Left renal cortex interstitium (tissue), 4 donors: ENCODE data around the gene PMIS2. TPM values are rescaled to one million over a fixed set of nuclear protein-coding genes. Genes with fewer than 3 reads are reported as not detected.
A peak's percentile ranks its signal among the peaks of the same experiment; 100 is the strongest.

ENCODE experiments used
- DNase-seq, 4 donors: peaks; one replicate each; pipeline ENCODE4 v3.0.0-alpha.2; 2013; ENCODE audit warnings: low read depth in 4 of 4, low spot score in 2 of 4, missing footprints in 1 of 4
- polyA plus RNA-seq, 4 donors: library from polyadenylated mRNA; unstranded; fragments of 120-200 nt; gene quantifications; one replicate each; pipeline ENCODE4 v1.2.1, GENCODE V29; 2013; ENCODE audit not compliant: insufficient read length in 4 of 4

Gene PMIS2
- polyA plus RNA-seq, 4 donors: not detected

DNA sequence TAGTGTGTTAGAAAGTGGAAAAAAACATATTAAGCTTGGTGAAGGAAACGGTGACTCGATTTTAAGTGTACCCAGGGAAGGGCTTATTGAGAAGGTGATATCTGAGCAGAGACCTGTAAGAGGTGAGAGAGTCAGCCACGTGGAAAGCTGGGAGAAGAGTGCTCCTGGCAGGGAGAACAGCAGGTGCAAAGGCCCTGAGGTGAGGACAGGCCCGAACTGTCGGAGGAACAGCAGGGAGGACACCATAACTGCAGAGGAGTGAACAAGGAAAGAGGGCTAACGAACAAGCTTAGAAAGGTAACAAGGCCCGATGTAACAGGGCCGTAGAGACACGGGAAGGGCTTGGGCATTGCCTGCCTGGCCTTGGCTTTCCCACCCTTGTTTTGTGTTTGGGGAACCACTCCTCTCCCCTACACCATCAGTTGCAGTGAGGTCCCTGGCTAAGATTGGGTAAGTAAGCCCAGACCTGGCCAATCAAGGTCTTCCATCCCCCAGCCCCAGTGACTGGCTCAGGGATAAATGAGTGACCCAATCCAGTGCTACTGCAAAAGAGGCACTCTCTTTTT lies 29.9 kb upstream of the PMIS2 start:
- DNase-seq: no peak

DNA sequence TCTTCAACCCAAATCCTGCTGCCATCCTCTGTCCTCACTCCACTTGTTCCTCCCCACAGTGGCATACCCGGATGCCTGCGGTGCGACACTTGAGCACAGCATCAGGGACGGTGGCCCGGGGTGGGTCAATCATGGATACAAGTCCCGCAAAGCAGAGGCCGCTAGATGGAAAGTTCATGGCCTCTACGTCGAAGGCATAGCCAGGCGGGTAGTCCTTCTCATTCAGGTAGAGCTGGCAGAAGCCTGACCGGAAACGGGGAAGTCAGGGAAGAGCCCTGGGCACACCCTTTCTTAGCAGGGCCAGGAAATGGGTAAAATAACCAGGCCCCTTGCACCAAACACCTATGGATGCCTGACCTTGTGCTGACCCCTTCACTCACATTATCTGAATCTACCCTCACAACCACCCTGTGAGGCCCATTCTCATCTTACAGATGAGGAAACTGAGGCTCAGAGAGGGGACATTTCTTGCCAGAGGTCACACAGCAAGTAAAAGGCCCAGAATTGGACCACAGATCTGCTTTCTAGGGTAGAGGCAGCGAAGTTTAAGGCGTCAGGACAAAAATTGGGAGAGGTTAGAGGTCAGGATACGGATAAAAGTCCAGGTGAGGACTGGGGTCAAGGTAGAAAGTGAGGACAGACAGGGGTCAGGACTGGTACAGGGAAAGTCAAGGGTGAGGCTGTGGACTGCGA lies 29.0 kb upstream of the PMIS2 start:
- no peak for DNase-seq

DNA sequence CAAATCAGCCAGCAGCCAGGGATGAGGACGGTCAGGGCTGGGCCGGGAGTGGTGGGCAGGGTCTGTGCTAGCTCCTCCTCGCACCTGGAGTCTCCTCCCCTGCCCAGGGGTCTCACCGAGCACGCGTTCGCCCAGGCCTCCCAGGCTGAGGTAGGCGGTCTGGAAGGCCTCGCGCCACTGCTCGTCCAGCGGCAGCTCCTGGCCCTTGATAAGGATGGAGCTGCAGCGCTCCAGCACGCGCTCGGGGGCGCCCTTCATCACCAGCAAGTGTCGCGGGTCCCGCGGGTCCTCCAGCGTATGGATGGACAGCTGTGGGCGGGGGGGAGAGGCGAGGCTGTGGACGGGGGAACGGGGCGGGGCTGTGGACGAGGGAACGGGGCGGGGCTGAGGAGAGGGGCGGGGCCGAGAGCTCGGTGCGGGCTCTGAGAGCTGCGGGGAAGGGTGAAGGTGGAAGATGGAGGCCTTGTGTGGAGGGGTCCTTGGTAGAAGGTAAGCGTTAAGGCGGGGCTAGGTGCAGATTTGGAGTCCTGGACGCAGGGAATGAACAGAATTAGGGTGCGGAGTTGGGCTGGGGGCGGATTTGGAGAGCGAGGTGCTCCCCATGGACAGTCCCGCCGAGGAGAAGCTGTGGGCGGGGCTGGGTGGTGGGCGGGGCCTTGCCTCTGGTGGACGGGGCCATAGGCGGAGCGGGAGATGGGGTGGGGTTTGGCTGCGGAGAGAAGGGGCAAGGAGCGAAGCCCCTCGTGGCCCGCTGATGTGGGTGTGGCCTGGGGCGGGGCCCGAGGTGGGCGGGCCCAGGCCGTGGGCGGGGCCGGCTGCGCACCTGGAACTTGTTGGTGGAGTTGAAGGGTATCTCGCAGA lies 28.2 kb upstream of the PMIS2 start:
- peak; percentile 32 to 53 (median 43) for DNase-seq

DNA sequence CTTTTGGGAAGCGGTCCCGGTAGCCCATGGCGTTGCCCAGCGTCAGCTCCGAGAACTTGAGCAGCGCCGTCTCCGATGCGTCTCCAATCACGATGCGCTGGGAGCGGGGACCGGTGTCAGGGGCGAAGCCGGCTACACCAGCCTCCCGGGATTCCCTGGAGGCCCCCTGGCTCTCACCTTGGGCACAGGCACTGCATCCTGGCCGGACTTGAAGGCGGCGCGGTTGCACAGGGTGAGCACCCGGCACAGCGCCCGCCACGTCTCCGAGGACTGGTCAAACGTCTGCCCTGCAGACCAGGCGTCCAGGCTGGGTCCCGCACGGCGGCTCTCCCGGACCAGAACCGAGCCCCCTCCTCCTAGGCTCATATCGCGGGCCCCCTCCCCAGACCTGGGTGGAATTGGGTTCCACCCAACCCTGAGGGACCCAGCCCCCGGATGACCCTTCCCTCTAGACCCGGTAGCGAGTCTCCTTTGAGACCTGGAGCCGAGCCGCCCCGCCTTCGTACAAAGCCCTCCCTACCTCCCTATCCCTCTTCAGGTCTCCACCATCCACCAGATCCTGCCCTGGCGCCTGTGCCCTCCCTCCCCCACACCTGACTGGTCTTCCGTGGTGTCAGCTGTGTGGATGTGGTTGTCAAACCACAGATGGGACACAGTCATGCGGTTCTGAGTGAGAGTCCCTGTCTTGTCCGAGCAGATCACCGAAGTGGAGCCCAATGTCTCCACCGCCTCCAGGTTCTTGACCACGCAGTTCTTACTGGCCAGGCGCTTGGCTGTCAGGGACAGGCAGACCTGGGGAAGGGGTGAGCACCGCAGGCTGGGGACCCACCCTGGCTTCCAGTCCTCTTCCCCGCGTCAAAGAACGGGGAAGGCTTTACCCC lies 27.3 kb upstream of the PMIS2 start:
- DNase-seq: no peak

DNA sequence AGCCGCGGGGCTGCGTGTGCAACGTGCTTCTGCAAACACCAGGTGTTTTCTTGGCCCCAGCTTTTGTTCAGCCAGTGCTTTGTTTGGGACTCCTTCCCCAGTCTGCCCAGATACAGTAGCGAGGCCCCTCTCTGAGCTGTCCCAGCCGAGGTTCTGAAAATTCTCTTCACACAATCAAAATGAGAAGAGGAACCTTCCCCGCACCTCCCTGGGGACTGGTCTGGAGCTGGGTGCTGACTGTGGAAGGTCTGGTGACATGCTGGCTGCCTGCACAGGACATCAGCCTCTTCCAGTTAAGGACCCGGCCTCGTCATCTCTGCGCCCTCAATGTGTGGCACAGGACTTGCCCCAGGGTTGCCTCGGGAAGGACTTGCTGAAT lies 26.7 kb upstream of the PMIS2 start:
- no peak for DNase-seq

DNA sequence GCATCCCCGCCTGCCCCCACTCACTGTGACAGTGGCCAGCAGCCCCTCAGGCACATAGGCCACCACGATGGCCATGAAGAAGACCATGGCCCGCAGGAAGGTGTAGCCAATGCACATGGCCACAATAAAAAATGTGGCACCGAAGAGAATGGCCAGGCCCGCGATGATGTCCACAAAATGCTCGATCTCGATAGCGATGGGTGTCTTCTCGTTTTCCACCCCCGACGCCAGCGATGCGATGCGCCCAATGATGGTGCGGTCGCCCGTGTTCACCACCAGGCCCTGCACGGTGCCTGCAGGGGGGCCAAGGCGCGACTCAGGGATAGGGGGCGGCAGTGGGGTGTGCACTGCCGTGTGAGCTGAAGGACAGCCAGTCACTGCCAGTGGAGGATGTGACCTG lies 26.2 kb upstream of the PMIS2 start:
- DNase-seq: no peak

DNA sequence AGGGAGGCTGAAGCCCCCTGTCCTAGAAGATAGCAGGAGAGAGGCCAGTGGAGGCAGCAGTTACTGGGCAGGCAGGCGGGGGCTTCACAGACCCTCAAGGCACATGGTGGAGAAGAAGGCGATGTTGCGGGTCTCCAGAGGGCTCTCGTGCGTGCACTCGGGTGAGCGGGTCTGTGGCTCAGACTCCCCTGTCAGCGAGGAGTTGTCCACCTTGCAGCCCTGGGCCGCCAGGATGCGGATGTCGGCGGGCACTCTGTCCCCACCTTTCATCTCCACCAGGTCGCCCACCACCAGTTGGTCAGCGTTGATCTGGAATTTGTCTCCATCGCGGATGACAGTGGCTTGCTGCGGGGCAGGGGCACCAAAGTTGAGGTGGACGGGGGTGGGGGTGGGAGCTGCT lies 25.7 kb upstream of the PMIS2 start:
- no peak for DNase-seq

DNA sequence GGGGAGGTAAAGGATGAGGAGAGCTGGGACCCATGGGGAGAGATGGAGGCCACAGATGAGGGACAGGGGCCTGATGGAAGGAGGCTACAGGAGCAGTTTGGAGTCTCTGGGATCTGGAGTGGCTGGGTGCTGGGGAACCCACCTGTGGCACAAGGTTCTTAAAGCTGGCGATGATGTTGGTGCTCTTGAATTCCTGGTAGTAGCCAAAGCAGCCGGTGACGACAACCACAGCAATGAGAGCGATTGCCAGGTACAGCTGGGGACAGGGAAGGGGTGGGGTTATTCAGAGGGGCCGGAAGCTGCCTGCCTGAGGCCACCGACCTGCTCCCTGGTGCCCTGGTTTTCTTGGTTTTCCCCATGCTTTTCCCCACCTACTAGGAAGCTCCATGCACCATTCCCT lies 25.3 kb upstream of the PMIS2 start:
- no peak for DNase-seq

DNA sequence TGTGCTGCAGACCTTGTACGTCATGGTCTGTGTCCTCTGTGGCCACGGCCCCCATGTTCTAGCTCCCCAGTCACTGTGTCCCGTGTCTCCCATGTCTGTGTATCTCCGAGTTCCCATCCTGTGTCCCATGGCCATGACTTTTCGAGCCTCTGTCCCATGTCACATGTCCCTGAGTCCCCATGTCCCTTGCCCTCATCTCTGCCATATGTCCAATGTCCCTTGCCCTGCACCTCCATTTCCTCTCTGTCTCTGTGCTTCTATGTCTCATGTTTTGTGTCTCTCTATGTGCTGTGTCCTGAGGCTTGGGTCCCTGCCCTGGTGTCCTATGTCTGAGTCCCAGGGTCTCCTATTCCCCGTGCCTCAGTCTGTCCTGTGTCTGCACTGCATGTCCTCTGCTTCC lies 24.5 kb upstream of the PMIS2 start:
- DNase-seq: no peak

DNA sequence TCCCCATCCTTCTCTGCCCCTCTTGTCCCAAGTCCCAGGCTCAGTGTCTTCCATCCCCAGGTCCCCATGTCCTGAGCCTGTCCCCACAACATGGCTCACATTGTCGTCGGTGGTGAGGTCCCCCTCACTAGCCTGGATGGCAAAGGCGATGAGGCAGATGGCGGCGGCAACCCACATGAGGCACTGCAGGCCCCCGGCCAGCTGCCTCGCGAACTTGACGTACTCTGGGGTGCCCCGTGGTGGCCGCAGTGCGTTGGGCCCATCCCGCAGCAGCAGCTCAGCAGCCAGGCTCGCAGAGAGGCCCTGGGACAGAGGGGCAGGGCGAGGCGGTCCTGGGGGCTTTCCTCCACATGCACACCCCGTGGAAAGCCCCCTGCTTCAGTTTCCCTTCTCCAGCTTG lies 23.6 kb upstream of the PMIS2 start:
- DNase-seq: no peak

DNA sequence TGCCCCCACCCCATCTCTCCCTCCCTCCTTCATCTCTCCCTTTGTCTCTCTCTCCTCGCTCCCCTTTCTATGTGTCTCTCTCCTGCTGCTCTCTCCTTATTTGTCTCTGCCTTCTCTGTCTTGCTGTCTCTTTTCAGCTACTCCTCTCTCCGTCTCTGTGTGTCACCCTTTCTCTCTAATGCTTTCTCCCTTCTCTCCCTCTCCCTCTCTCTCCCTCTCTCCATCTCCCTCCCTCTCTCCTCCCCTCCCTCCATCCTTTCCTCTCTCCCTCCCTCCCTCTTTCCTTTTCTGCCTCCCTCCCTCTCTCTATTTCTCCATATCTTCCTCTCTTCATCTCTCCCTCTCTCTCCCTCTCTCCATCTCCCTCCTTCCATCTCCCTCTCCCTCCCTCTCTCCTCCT lies 23.2 kb upstream of the PMIS2 start:
- DNase-seq: no peak

DNA sequence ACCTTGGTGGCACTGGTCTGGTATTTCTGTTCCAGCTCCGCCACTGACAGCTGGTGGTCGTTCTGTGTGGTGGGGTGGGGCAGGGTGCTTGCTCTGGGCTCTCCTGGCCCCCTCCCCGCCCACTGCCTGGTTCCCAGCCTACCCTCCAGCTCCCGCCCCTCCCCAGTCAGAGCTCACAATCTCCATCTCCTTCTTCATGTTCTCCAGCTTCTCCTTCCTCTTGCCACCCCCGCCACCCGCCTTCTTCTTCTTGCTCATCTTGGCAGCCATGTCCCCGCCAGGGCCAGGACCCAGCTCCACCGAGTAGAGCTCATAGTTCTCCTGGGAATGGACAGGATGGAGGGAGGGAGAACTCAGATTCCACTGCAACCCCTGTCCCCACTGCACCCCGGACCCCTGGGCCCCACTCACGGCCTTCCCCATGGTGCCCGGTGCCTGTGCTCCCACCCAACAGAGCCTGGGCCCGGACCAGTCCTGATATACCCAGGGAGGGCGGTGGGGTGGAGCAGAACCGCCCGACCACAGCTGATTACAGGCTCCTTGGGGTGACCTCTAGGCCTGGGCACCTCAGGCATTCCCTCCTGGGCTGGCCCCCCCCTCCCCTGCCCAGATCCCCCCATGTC lies 22.7 kb upstream of the PMIS2 start, which contains the start of gene ATP4A:
TSS of gene ATP4A (minus strand) at position 452 of the 623 bp plus-strand sequence. CDS start at position 423, 29 bp downstream.
- DNase-seq: no peak

DNA sequence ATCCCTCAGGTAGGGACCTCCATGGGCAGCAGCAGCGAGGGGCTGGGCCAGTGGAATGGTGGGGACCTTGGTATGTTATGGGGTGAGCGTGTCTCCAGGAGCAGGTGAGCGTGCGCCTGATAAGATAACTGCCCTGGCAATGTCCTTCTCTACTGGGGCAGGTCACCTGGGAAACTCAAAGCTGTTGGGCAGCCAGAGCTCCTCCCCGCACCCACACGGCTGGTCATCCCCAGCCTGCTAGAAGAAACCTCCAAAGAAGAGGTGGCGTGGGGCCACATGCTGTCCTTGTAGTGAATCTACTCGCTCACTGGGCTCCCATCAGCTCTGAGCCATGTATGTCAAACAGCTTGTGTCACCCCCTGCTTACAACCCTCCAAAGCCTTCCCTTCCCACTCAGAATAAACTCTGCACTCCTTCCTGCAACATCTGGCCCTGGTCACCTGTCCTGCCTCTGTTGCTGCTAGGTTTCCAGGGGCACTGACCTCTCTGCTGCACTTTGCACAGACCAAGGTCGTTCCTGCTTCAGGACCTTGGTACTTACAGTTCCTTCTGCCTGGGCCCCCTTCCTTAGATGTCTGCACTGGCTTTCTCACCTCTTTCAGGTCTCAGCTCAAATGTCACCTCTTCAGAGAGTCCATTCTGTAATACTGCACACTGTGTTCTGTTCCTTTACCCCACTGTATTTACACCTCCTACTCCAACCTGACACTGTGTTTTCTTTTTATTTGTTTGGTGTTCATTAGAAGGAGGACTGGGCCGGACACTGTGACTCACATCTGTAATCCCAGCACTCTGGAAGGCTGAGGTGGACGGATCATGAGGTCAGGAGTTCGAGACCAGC lies 20.7 kb upstream of the PMIS2 start:
- DNase-seq: no peak

DNA sequence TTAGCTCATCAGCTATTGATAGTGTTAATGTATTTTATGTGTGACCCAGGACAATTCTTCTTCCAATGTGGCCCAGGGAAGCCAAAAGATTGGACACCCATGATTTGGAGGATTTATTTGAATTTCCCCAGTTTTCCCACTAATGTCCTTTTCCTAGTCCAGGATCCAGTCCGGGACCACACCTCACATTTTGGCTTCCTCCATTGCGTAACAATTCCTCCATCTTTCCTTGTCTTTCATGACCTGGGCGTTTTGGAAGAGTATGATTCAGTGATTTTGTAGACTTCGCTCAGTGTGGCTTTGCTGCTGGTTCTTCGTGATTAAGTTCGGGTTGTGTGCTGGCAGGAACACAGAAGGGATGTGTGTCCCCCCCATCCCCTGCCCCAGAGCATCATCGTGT lies 19.2 kb upstream of the PMIS2 start:
- DNase-seq: no peak

DNA sequence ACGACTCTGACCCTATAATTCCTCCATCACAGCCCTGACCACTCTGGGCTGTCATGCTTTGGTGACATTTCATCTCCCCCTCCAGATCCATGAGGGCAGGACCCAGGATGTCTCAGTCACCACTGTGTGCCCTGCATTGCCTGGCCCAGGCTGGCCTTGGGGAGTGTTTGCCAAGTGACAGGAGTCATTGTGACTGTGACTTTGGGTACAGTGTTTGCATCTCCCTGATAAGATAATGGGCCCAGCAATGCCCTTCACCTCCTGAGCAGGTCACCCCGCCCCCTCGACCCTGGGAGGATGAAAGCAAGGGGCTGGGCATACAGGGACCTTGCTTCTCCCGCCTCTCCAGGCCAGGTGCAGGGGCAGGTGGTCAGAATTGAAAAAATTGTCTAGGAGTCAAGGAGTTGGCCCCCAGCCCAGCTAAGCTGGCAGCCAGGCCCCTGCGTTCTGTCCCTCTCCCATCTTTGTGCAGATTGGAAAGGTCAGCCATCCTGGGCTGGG lies 16.6 kb upstream of the PMIS2 start:
- DNase-seq: no peak

DNA sequence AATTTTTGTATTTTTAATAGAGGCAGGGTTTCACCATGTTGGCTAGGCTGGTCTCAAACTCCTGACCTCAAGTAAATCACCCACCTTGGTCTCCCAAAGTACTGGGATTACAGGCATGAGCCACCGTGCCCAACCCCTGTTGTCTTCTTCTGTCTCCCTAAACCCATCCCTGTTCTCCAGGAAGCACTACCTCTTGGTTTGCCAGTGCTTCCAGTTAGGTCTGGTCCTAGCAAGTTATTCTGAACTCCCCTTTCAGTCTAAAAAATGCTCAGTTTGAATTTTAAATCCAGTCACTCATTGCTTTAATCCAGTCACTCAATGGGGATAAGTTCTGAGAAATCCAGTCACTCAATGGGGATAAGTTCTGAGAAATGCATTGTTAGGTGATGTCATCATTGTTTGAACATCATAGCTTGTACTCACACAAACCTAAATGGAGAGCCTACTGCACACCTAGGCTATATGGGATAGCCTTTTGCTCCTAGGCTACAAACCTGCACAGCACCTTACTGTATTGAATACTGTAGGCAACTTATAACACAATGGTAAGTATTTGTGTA lies 14.5 kb upstream of the PMIS2 start:
- DNase-seq: no peak

DNA sequence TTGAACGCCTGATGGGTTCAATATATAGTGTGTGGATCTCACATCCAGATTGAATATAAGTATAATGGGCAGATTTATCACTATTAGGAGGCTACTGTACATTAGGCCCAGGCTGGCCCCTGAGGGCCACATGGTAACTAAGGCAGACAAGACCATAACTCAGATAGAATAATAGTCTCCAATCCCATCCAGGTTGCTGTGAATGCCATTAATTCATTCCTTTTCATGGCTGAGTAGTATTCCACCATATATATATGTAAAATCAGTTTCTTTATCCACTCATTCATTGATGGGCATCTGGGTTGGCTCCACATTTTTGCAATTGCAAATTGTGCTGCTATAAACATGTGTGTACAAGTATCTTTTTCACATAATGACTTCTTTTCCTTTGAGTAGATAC lies 8.1 kb upstream of the PMIS2 start:
- no peak for DNase-seq

DNA sequence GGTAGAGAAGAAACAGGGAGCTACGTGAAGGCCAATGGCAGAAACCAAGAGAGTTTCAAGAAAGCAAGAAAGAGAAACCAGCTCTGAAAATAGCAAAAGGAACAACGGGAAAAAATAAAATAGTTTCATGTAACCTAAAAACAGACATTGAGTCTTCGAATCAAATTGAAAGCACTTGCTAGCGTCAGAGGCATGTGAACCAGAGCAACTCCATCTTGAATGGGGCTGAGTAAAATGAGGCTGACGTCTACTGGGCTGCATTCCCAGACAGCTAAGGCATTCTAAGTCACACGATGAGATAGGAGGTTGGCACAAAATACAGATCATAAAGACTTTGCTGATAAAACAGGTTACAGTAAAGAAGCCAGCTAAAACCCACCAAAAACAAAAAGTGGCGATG lies 7.3 kb upstream of the PMIS2 start:
- DNase-seq: no peak

DNA sequence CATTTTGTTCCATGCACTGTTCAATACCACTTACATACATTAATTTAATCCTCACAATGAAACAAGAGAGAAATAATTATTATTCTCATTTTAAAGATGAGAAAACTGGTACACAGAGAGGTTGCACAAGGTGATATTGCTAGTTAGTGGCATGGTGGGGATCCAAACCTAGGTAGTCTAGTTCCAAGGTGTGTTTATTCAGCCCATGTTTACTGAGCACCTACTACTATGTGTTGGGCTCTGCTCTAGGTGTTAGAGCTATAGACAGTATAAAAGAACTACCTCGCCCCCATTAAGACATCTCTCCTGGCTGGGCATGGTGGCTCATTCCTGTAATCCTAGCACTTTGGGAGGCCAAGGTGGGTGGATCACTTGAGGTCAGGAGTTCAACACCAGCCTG lies 3.2 kb upstream of the PMIS2 start:
- DNase-seq: no peak
